Measurements from ENCODE around the gene TMEM212. TPM values are rescaled to one million over a fixed set of nuclear protein-coding genes. Genes with fewer than 3 reads are reported as not detected.

The TMEM212 gene
- total and polyA plus RNA-seq, 2 of the 13 experiments (the other 11 are each of a cell fraction or from before 2014, with no cell fraction given): not detected

GRCh38 chr3:171825222-171825828, 17.8 kb upstream of the TMEM212 start (continued):
- TF ChIP-seq ZFX (CRISPR knock-in tag; IDR thresholded peaks at IDR 0.05; ENCODE audit: low read depth): 0 out of 2 replicates have a peak, but pooled peaks have one; percentile 3
- TF ChIP-seq NONO (IDR thresholded peaks at IDR 0.05): no peak
- TF ChIP-seq NONO (CRISPR knock-in tag; conservative IDR thresholded peaks at IDR 0.05): no peak
- no peak for TF ChIP-seq PRMT3 (CRISPR knock-in tag; IDR thresholded peaks at IDR 0.05; ENCODE audit: borderline replicate concordance, low read depth)
- no peak for TF ChIP-seq ZNF558 (CRISPR knock-in tag; IDR thresholded peaks at IDR 0.05; ENCODE audit: borderline replicate concordance)
- TF ChIP-seq ZNF207 (IDR thresholded peaks at IDR 0.05; ENCODE audit: borderline replicate concordance): no peak
- TF ChIP-seq NBN (conservative IDR thresholded peaks at IDR 0.05): no peak
- no peak for TF ChIP-seq ATM (IDR thresholded peaks at IDR 0.05; ENCODE audit: borderline replicate concordance)
- TF ChIP-seq ZNF335 (CRISPR knock-in tag; IDR thresholded peaks at IDR 0.05): no peak
- 0 out of 2 replicates have a peak, but pooled peaks have one; percentile 37 for TF ChIP-seq KMT2B (CRISPR knock-in tag; IDR thresholded peaks at IDR 0.05)
- no peak for TF ChIP-seq HINFP (CRISPR knock-in tag; IDR thresholded peaks at IDR 0.05; ENCODE audit: low read depth)
- TF ChIP-seq HMGXB3 (CRISPR knock-in tag; IDR thresholded peaks at IDR 0.05; ENCODE audit: borderline replicate concordance): no peak
- no peak for TF ChIP-seq WIZ (CRISPR knock-in tag; IDR thresholded peaks at IDR 0.05)
- no peak for TF ChIP-seq TFDP2 (CRISPR knock-in tag; IDR thresholded peaks at IDR 0.05)
- TF ChIP-seq ZNF816 (CRISPR knock-in tag; IDR thresholded peaks at IDR 0.05; ENCODE audit: borderline replicate concordance): no peak
- no peak for TF ChIP-seq CCDC6 (CRISPR knock-in tag; IDR thresholded peaks at IDR 0.05)
- TF ChIP-seq SIN3B (IDR thresholded peaks at IDR 0.05; ENCODE audit: low read length): no peak
- no peak for TF ChIP-seq TGIF2 (CRISPR knock-in tag; IDR thresholded peaks at IDR 0.05)
- TF ChIP-seq TERF1 (CRISPR knock-in tag; IDR thresholded peaks at IDR 0.05): no peak
- TF ChIP-seq KDM5A (IDR thresholded peaks at IDR 0.05; ENCODE audit: borderline replicate concordance, low read length): no peak
- TF ChIP-seq FOXP4 (CRISPR knock-in tag; IDR thresholded peaks at IDR 0.05): peak; percentile 40; the same call in 1 of the 2 replicates

Measured in HepG2 (cell line).